WTC11 (cell line): Measurements from ENCODE around the gene CEACAM16.

Source experiments
- ATF3 ChIP-seq: sonication (generic); formaldehyde crosslinking; conservative IDR thresholded peaks from 2 replicates; pipeline ENCODE4 v1.8.1; 2022; ENCODE audit warnings: mild to moderate bottlenecking, missing genetic modification reagents
- CDX4 ChIP-seq: fragments of 250-450 bp; sonication (Bioruptor Pico); IDR thresholded peaks from 2 replicates; pipeline ENCODE4 v1.9.0; 2021; ENCODE audit warnings: moderate library complexity, mild to moderate bottlenecking, inconsistent platforms, borderline replicate concordance
- CTCF ChIP-seq: fragments of 200-600 bp; IDR thresholded peaks from 2 replicates; pipeline ENCODE4 v1.8.0; 2022; ENCODE audit warnings: antibody characterized with exemption
- NR3C1 ChIP-seq: sonication (generic); formaldehyde crosslinking; conservative IDR thresholded peaks from 2 replicates; pipeline ENCODE4 v1.8.1; 2023; ENCODE audit warnings: low read depth, mild to moderate bottlenecking, missing genetic modification reagents
- USF1 ChIP-seq: sonication (generic); formaldehyde crosslinking; IDR thresholded peaks from 2 replicates; pipeline ENCODE4 v1.8.0; 2022; ENCODE audit warnings: mild to moderate bottlenecking, missing genetic modification reagents
- USF2 ChIP-seq: sonication (generic); formaldehyde crosslinking; IDR thresholded peaks from 2 replicates; pipeline ENCODE4 v1.8.1; 2023; ENCODE audit warnings: mild to moderate bottlenecking, missing genetic modification reagents, moderate library complexity
- ZBTB21 ChIP-seq: sonication (generic); formaldehyde crosslinking; IDR thresholded peaks from 2 replicates; pipeline ENCODE4 v1.8.1; 2023; ENCODE audit warnings: mild to moderate bottlenecking, missing genetic modification reagents, borderline replicate concordance
- ZBTB43 ChIP-seq: sonication (generic); formaldehyde crosslinking; IDR thresholded peaks from 2 replicates; pipeline ENCODE4 v1.8.1; 2023; ENCODE audit warnings: mild to moderate bottlenecking, missing genetic modification reagents
- ZNF138 ChIP-seq: sonication (generic); formaldehyde crosslinking; conservative IDR thresholded peaks from 2 replicates; pipeline ENCODE4 v1.8.1; 2022; ENCODE audit warnings: mild to moderate bottlenecking, moderate library complexity, missing genetic modification reagents

GRCh38 chr19:44756089-44756562, 57.2 kb downstream of the CEACAM16 start:
- TF ChIP-seq ATF3 (CRISPR knock-in tag) (no peak), ZNF138 (CRISPR knock-in tag) (no peak), CDX4 (no peak), CTCF (no peak), USF1 (CRISPR knock-in tag) (no peak), ZBTB21 (CRISPR knock-in tag) (no peak), USF2 (no peak), NR3C1 (CRISPR knock-in tag) (no peak), ZBTB43 (no peak)
